Renal cortical epithelial cell (primary cell): ENCODE measurements around the gene ERV3-1. TPM values are rescaled to one million over a fixed set of nuclear protein-coding genes. Genes with fewer than 3 reads are reported as not detected.
A peak's percentile ranks its signal among the peaks of the same experiment; 100 is the strongest.
"Not testable (repeated sequence)": the region's sequence is repeated elsewhere in the genome, so short reads cannot be mapped to it uniquely, and the experiment has no call there.

Source experiments
- DNase-seq: peaks from one replicate; pipeline ENCODE4 v3.0.0-alpha.2; 2011; ENCODE audit warnings: low read depth
- total RNA-seq: library from RNA; depleted of rRNA; stranded (reverse); fragments of >200 nt; gene quantifications from 2 replicates; pipeline ENCODE4 v1.2.3, GENCODE V29; 2014

The ERV3-1 gene
- total RNA-seq, 1 donor from 2014 or later, result 14.4 TPM

DNA sequence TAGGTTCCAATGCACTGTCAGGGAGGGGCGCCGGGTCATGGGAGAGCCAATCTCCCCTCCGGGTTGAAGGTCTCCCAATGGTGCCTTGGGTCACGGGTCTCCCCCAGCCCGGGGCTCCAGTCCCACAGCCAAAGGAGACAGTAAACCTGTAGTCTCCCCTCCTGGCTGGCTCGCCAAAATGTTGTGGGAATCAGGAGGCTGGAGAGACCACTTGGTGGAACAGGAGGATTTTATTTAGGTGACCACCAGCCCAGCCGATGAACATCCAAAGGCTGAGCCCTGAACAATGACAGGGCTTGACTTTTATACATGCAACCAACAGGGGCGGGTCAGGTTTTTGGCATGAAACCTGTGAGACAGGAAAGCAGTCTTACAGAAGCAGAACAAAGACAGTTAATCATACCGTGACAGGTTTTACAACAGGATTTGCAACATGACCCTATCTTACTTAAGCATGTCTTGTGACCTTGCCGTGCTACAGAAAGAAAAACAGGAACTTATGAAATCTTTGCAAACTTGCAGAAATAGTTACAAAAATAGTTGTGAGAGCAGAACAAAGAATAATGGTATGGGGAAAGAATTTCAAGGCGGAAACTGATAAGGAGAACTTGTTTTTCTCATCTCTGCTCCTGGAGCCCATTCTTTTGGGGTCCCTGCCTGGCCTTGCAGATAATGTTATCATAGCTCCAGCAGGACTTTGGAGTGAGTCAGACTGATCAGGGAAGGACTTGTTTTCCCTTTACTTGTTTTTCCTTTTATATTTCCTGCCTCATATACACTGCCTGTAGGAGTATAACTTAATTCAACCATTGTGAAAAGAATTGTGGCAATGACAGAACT lies 7.1 kb downstream of the ERV3-1 start:
- DNase-seq, result no peak

DNA sequence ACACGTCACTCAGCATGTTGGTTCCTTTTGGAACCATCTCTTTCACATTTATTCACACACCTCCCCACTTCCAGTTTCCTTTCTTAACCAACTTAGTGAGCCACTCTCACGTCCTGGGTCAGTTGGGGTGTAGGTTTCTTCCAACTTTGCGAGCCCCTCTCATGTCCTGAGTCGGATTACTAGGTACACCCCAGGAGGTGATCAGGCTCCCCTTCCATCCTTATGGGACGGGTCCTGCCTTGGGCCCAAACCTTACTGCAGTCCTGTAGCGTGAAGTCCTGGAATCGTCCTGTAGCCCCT lies 7.7 kb downstream of the ERV3-1 start:
- no peak for DNase-seq

DNA sequence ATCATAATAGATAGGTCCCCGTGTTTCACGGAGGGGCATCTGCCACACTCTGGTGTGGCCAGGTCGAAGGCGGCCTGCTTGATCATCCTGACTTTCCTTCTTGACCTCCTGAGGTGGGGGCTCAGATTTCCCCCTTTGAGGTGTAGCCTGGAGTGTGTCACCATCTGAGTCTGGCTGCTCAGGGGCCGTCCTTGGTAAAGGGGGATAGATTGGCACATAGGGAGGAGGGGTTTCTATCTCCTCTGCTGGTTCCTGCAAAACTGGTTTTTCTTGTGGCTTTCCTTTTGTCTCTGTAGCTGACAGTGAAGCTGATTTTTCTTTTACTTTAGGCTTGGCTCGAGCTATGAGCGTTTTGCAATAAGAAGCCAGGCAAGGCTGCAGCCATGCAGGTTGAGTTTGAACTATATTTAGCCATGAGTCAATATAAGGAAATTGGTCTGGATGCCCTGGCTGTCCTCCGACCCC lies 8.5 kb downstream of the ERV3-1 start:
- no peak for DNase-seq

DNA sequence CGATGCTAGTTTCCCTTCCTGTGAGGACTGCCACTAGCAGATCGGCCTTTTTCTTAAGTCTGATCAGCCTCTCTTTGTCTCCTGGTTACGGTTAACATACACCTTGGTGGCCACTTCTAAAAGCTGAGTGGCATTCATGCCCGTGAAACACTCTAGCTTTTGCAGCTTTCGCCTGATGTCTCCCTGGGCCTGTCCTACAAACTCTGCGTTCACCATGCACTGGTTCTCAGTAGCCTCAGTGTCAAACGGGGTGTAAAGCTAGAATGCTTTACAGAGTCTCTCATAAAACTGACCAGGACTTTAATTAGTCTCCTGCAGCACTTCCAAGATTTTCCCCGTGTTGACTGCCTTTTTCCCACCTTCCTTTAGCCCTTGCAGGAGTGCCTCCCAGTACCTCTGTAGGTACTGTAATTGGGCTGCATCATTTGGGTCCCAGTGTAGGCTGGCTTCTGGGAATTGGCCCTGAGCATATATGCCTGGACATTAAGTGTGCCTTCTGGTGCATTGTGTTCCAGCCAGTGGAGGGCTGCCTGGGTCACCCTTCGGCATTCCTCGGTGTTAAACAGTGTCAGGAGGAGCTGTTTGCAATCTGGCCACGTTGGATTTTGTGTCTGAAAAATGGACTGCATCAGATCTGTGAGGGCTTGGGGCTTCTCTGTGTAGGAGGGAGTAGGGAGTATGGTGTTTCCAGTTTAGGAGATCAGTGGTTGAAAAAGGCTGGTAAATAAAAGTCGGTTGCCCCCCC lies 9.2 kb downstream of the ERV3-1 start:
- DNase-seq, result no peak

DNA sequence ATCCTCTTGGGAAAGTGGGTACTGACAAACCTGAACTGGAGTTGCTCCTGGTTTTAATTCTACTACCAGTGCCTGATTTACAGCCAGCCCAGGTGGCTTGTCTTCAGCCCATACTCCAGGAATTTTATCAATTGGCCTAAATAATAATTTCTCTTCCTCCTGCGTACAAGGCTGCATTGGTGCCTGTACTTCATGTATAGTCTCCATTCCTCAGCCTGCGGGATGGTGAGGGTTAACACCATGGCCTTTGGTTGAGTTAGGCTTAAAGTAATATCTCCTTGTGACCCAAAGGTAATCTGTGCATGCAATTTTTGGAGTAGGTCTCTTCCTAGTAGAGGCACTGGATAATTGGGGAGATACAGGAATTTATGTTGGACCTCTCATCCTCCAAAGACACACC lies 10.2 kb downstream of the ERV3-1 start:
- no peak for DNase-seq

DNA sequence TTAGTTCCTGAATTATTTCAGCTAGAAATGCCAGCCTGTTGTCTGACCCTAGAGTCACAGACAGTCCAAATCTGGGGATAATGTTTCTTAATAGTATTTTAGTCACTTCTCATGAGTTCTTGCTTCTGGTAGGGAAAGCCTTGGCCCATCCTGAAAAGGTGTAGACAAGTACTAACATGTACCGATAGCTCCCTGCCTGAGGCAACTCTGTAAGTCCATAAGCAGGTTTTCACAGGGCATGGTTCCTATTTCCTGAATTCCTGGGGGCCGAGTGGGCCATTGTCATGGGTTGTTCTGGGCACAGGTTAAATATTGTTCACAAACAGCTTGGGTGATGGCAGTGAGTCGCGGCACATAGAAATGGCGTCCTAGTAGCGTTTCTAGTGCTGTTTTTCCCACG lies 12.6 kb downstream of the ERV3-1 start:
- DNase-seq, result no peak

DNA sequence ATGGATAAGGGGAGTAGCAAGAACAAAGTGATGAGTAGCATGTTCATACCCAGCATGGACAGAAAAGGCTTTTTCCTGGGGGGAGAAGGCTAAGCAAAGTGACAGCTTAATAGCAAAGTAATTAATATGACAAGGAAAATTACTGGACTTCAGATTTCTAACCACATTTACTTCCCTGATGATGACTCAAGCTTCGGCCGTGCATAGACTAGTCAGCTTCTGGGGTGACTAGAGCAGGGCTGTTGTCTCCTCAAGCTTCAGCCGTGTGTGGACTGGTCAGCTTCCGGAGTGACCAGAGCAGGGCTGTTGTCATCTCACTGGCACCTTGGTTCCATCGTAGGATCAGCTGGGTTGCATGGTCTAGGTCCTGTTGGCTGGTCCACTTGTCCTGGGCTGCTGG lies 13.5 kb downstream of the ERV3-1 start:
- DNase-seq, result no peak

DNA sequence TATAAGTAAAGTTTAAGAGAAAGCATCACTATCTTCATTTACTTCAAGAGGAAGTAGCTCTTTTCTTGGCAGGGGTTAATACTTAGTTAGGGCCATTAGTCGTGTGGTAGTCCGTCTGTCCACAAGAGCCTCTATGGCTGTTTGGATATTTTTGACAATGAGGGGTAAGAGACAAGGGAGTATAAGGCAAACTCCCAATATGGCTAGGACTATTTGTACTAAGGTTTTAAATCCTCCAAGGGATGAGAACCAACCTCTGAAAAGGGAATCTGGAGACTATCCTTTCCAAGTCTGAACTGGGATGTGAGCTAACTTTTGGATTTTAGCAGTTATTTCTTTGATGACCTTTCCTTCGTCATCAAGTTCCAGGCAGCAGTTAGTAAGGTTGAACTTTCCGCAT lies 15.6 kb downstream of the ERV3-1 start, which contains the start of gene ZNF117:
TSS of gene ZNF117 (minus strand) at position 101 of the 400 bp plus-strand sequence.
- DNase-seq, result no peak

DNA sequence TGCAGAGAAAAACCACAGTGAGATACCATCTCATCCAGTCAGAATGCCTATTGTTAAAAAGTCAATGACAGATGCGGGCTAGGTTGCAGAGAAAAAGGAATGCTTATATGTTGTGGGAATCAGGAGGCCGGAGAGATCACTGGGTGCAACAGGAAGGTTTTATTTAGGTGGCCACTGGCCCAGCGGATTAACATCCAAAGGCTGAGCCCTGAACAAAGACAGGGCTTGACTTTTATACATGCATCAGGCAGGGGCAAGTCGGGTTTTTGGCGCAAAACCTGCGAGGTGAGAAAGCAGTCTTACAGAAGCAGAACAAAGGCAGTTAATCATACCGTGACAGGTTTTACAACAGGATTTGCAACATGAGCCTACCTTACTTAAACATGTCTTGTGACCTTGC lies 16.3 kb downstream of the ERV3-1 start:
- DNase-seq, result no peak

DNA sequence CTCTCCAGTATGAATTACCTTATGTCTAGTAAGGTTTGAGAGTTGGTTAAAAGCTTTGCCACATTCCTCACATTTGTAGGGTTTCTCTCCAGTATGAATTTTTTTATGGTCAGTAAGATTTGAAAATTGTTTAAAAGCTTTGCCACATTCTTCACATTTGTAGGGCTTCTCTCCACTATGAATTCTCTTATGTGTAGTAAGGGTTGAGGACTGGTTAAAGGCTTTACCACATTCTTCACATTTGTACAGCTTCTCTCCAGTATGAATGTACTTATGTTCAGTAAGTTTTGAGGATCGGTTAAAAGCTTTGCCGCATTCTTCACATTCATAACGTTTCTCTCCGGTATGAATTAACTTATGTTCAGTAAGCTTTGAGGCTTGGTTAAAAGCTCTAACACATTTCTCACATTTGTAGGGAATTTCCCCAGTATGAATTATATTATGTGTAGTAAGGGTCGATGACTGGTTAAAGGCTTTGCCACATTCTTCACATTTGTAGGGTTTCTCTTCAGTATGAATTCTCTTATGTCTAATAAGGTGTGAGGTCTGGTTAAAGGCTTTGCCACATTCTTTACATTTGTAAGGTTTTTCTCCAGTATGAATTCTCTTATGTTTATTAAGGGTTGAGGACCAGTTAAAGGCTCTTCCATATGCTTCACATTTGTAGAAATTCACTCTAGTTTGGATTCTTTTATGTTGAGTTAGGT lies 27.8 kb downstream of the ERV3-1 start:
- no peak for DNase-seq

DNA sequence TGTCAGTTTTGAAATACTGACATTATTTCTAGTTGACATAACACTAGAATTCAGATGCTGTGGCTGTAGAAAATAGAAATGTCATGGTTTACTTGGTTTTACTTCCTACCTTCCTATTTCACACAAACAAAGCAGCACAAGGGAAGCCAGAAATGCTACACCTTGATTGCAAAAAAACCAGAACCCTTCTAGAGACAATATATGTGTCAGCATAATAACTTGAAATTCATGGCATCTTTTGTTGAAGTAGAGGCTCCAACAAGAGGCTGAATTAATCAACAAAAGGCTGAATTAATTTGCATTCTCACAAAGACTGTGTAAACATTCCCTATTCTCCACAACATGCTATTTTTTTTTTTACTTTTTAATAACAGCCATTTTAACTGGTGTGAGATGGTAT lies 40.9 kb downstream of the ERV3-1 start:
- DNase-seq, result no peak

DNA sequence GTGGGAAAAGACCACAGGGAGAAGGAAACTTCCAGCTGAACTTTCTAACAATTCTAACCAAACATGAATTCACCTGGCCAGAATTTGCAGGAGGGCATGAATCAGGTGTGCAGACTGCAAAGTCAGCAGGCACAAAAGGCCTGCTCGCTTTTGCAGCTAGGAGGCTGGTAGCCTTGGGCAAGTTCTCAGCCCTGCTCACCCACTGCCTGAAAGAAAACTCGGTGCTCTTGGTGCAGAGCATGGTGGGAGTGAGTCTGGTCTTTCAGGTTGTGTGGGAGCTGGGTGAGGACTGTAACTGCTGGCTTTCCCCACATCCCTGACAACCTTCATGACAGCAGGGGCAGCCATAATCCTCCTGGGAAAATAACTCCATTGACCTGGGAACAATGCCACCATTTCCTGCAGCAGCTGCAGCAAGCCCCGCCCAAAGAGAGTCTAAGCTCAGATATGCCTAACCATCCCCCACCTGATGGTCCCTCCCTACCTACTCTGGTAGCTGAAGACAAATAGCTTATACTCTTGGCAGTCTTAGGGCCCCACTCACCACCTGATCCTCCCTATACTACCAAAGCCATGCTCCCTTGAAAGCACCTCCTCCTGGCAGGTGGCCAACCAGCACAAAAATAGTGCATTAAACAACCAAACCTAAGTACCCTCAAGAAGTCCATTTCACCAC lies 47.3 kb downstream of the ERV3-1 start:
- no peak for DNase-seq

DNA sequence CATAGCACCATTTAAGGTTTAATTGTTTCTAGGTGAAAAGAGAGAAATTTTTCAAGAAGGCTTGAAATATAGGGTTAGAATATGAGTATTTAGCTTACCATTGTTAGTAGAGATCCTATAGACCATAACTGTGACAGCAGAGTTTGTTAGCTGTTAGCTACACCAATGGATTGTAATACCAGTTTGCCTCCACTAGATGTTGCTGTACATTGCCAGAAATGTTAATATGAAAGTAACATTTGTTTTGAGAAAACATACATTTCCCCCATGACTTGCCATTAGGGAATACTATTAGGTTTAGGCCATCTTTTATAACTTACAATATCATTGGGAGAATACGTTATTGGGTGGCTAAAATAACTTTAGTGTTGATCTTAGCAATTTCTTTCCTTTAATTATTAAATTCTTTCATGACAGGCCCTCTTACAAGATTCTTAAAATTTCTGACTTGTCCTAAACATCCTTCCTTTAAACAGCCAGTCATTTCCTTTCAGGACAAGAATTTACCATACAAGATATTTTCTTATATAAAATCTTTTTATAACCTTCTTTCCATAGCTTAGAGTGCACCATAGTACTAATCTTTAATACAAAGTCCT lies 55.1 kb downstream of the ERV3-1 start:
- peak; percentile 47 for DNase-seq

DNA sequence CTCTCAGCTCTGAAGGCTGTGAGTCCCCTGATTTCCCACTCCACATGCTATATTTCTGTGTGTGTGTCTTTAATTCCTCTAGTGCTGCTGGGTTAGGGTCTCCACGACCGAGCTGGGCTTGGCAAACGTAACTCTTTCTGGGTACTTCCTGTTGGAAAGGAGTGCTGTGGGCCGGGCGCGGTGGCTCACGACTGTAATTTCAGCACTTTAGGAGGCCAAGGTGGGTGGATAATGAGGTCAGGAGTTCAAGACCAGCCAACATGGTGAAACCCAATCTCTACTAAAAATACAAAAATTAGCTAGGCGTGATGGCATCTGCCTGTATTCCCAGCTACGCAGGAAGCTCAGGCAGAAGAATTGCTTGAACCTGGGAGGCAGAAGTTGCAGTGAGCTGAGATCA lies 55.8 kb downstream of the ERV3-1 start:
- not testable (repeated sequence) for DNase-seq

DNA sequence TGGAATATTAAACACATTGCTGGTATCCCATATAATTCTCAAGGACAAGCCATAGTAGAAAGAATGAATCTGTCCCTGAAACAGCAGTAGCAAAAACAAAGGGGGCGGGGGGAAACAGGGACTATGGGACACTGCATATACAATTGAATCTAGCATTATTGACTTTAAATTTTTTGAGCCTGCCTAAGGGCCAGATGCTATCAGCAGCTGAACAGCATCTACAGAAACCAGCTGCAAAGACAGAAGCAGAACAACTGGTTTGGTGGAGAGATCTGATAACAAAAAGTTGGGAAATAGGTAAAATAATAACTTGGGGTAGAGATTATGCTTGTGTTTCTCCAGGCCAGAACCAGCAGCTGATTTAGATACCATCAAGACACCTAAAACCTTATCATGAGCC lies 57.7 kb downstream of the ERV3-1 start:
- DNase-seq, result not testable (repeated sequence)

DNA sequence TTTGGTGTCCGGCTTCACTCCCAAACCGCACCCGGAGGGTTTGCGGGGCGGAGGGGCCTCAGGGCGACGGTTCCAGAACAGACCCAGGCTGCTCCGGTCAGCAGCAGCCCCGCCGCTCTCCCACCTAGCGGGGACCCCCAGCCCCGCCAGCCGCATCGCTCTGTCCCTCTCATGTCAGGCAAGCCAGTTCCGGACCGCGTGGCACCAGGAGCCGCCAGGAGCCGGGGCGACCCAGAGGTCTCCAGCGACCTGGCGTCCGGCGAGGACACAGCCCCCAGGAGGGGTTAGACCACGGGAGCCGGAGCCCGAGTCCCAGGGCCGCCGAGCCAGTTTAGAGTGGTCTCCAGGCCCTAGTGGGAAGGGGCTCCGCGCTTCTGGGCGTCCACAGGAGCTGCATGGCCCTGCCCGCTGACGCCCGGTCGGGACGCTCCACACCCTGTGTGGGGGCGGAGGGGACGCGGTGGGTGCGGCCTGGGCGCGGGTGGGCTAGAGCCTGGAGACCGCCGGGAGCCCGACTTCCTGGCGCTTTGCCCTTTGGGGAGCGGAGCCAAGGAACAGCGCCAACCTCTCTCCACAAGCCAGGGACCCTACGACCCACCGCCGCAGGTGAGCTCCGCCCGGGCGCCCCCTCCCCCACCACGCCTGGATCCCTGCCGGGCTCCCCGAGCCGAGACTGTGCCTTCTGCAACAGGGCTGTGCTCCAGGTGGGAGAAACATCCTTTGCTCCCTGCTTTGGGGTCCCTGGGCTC lies 59.1 kb downstream of the ERV3-1 start:
- DNase-seq, result no peak

DNA sequence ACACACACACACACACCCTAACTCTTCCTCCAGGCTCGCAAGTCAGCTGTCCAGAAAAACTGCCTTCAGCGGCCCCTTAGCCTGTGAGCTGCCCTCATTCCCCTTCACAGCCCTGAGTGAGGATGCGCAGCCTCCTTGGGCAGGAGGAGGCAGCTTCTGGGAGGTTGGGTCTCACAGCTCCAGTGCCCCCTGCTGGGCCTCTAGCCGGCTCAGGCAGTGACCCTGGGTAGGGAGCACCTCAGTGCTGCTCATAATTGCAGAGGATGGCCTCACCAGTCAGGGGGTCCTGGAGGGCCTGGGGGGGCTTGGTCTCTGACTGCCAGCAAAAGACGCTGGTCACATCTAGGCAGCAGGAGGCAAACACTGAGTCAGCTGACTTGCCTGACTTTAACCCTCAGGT lies 59.7 kb downstream of the ERV3-1 start:
- no peak for DNase-seq

DNA sequence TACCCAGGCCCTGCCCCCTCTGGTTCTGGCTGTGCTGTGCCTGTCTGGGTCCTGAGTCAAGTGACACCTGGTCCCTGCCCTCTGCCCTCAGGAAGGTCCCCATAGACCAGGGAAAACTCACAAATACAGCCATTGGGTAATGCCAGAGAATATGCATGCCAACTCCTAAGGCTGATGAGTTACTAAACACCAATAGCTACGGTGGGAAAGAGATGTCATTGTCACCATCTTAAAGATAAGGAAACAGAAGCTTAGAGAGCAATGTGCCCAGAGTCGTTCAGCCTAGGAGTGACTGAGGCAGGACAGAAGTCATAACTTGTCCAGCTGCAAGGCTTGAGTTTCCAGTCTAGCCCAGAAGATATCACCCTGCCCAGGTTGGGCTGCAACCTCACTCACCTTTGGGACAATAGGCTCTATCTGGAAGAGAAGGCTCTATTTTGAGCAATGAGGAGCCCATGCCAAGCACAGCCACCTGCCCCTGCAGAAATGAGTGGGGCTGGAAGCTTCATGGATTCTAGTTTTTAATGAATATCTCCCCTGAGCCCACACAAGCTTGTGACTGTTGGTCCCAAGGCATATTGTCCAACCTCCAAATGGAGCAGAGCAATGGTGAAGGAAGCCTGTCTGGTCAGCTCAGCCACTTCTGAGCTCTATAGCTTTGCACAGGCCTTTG lies 60.8 kb downstream of the ERV3-1 start:
- DNase-seq, result no peak

DNA sequence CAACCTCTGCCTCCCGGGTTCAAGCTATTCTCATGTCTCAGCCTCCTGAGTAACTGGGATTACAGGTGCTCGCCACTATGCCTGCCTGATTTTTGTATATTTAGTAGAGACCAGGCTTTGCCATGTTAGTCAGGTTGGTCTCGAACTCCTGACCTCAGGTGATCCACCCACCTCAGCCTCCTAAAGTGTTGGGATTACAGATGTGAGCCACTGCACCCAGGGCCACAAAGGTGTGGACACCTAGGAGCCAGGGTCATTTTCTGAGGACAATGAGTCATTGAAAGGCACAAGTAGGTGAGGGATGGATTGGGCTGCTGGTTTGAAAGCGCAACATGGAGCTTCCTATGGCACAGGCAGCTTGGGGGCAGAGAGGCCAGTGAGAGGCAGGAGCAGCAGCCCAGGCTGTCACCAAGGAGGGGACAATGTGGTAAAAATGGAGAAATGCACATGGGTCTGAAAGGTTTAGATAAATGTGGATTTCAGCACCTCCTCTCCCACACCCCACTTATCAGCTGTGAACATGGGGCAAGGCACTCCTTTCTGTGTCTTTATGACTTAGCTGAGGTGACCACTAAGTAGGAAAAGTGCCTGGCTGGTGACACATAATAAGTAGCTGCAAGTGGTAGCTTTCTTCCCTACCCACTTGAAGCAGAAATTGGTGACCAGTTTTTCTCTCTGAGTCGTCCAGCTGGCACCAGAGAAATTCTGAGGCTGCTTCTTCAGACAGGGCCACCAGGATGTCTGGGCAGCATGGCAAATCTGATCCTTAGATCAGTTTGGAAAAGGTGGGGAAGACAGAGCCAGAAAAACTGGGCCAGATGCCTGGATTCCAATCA lies 61.6 kb downstream of the ERV3-1 start:
- not testable (repeated sequence) for DNase-seq
